ENCODE results near the gene AMN1.
A peak's percentile ranks its signal among the peaks of the same experiment; 100 is the strongest.
"Not testable (repeated sequence)": the region's sequence is repeated elsewhere in the genome, so short reads cannot be mapped to it uniquely, and the experiment has no call there.

Gene AMN1

DNA sequence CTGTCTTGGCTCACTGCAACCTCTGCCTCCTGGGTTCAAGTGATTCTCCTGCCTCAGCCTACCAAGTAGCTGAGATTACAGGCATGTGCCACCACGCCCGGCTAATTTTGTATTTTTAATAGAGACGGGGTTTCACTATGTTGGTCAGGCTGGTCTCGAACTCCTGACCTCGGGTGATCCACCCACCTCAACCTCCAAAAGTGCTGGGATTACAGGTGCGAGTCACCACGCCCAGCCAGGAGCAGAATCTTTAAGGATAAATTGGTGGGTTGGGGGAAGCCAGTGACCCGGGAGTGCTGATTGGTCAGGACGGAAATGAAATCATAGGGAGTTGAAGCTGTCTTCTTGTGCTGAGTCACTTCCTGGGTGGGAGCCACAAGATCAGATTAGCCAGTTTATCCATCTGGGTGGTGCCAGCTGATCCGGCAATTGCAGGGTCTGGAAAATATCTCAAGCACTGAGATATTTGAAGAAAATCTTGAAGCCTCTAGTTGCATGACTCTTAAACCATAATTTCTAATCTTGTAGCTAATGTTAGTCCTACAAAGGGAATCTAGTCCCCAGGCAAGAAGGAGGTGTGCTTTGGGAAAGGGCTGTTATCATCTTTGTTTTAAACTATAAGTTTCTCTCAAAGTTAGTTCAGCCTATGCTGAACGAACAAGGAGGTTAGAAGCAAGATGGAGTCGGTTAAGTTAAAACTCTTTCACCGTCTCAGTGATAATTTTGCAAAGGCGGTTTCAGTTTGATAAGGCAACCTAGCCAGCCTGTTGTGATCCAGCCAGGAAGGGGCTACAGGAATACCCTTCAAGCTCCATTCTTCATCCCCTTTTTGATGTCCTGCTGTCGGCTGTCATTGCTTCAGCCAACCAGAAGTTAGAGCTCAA, 5.0 kb upstream of the AMN1 start:
- not testable (repeated sequence) for DNase-seq (ENCODE audit: low read depth in 2 of 2)

DNA sequence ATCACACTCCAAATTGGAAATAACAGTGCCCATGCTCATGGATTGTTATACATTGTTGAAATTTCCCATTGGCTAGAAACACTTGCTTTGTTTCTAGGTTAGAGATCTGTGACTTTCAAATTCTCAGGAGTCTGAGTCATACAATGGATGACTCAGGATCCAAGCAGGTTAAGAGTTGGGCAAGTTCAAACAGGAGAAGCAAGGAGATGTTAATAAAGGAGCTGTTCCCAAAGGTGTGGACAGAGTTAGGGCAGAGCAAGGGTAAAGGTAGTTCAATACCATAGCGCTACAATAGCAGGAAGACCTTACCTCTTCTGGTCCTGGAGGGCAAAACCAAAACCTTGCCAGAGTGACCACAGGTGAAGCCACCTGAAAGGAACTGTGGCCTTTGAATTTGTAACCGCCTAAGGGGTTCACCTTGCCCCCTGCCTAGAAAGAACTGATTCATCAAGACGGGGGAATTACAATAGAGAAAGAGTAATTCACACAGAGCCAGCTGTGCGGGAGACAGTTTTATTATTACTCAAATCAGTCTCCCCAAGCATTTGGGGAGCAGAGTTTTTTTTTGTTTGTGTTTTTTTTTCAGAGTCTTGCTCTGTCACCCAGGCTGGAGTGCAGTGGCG, 4.2 kb upstream of the AMN1 start:
- DNase-seq (ENCODE audit: low read depth in 2 of 2) = peak in 1 of 2 experiments; percentile 15

DNA sequence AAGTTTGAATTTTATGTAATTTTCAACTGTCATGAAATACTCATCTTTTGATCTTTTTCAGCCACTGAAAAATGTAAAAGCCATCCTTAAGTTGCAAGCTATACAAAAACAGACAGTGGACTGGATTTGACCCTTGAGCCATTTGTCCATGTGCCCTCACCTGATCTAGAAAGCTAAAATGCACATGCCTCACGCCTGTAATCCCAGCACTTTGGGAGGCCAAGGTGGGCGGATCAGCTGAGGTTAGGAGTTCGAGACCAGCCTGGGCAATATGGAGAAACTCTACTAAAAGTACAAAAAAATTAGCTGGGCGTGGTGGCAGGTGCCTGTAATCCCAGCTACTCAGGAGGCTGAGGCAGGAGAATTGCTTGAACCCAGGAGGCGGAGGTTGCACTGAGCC, 2.4 kb upstream of the AMN1 start:
- DNase-seq (ENCODE audit: low read depth in 2 of 2) = not testable (repeated sequence)

DNA sequence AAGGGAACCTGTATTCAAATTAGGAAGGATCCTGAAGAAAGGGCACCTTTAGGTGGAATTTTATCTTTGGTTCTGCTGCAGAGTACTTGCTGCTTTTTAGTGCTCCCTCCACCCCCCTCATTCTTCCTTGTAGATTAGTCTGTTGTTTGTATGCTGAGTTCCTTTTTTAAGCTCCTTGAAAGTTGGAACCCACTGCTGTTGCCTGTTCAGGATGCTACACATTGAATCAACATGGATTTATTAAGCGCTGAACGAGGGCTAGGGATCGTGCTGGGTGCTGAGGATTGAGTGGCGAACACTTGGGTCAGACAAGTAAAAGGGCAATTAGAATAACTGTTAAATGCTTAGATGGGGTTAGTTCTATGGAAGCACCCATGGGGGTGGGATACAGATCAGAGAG, 884 bp upstream of the AMN1 start:
- no peak for DNase-seq (ENCODE audit: low read depth in 2 of 2)

DNA sequence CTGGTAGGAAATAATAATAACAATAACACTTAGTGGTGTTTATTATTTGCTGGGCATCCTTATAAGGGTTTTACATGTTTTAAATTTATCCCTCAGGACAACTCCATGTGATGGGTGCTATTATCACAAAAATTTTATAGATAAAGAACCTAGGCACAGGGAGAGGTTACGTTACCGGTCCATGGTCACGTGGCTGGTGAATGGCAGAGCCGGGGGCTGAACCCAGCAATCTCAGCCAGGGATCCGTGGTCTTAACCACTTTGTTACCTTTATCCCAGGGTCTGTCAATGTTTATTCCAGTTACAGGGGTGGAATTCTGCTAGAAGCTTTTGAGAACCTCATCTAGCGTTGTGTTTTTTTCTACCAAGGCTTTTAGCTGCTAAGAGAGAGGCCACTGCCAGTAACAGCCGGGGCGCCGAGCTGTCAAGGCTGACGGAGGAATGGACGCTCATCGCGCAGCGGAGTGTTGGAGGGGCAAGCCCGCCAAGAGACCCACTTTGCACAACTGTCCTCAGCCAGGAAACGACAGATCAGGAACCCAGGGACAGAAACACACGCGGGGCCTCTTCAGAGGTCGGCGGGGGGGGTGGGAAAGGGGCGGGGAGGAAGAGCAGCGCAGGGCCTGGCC, 418 bp downstream of the AMN1 start:
- DNase-seq (ENCODE audit: low read depth in 2 of 2) = no peak

DNA sequence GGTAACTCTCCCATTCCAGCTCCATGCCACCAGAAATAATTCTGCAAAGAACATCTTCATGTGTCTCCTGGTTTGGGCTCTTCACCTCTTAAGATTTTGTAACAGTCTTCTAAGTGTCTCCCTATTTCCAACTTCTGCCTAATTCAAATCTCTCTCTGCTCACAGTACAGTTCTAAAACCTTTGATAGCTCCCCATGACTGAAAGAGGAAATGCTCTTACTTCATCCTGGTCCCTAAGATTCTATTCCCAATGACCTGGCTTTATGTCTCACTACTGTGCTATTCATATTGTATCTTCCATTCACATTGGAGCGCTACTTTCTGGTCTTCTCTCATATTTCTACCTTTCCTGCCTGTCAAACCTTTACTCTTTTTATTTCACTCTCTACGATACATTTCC, 1.6 kb downstream of the AMN1 start:
- DNase-seq (ENCODE audit: low read depth in 2 of 2) = no peak

DNA sequence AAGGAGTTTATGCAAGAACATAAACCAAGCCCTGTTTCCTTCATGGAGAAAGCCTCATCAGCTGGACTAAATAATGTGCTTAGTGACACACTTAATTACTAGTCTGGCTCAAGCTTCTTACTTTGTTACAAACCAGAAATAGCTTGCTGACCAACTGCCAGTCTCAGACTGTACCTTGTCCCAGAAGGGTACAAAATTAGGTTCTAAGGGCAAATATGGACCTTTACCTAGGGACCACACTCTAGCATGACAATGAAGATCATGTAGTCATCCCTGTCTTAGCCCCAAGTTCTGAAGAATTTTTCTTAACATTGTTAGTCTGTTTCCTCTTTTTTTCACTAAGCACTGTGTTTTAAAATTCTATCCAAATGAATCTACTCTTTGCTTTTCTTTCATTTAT, 2.2 kb downstream of the AMN1 start:
- no peak for DNase-seq (ENCODE audit: low read depth in 2 of 2)

DNA sequence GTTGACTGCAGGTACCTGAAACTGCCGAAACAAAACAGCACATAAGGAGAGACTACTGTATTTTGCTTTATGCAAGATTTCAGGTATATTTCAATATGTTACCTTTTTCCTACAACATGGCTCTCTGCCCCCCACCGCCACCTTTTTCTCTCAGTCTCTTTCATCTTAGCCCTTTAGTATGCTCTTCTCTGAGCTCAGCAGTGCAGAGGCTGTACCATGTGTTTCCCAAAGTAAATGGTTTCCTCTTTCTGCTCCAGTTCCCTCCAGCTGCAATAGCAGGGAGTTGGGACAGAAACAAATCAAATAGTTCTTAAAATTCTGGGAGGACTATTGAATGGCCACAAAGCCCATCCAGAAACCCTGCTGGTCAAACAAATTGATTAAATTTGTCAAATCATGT, 4.3 kb downstream of the AMN1 start:
- DNase-seq (ENCODE audit: low read depth in 2 of 2) = no peak

DNA sequence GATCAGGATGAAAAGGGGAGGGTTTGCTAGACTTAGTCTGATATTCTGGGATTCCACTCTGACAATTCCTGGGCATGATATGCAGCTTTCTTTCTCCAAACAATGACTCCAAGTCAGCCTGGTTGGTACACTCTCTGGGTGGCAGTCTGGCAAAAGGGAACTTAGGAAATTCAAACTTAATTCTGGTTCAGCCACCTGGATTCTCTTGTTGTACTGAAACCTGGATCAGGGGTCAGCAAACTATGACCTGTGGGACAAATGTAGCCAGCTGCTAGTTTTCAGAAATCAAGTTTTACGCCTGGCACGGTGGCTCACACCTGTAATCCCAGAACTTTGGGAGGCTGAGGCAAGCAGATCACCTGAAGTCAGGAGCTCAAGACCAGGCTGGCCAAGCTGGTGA, 6.2 kb downstream of the AMN1 start:
- DNase-seq (ENCODE audit: low read depth in 2 of 2) = no peak

DNA sequence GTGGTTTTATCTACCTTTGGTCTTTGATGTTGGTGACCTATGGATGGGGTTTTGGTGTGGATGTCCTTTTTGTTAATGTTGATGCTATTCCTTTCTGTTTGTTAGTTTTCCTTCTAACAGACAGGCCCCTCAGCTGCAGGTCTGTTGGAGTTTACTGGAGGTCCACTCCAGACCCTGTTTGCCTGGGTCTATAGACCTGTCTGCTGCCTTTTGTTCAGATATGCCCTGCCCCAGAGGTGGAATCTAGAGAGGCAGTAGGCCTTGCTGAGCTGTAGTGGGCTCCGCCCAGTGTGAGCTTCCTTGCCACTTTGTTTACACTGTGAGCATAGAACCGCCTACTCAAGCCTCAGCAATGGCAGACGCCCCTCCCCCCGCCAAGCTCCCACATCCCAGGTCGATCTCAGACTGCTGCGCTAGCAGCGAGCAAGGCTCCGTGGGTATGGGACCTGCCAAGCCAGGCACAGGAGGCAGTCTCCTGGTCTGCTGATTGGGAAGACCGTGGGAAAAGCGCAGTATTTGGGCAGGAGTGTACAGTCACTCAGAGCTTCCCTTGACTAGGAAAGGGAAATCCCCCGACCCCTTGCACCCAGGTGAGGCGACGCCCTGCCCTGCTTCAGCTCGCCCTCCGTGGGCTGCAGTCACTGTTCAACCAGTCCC, 10.2 kb downstream of the AMN1 start:
- not testable (repeated sequence) for DNase-seq (ENCODE audit: low read depth in 2 of 2)

DNA sequence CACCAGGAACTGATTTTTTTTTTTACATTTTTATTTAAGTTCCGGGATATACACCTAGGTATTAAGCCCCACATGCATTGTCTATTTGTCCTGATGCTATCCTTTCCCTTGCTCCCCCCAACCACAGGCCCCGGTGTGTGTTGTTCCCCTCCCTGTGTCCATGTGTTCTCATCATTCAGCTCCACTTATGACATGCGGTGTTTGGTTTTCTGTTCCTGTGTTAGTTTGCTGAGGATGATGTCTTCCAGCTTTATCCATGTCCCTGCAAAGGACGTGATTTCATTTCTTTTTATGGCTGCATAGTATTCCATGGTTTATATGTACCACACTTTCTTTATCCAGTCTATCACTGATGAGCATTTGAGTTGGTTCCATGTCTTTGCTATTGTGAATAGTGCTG, 11.8 kb downstream of the AMN1 start:
- not testable (repeated sequence) for DNase-seq (ENCODE audit: low read depth in 2 of 2)

DNA sequence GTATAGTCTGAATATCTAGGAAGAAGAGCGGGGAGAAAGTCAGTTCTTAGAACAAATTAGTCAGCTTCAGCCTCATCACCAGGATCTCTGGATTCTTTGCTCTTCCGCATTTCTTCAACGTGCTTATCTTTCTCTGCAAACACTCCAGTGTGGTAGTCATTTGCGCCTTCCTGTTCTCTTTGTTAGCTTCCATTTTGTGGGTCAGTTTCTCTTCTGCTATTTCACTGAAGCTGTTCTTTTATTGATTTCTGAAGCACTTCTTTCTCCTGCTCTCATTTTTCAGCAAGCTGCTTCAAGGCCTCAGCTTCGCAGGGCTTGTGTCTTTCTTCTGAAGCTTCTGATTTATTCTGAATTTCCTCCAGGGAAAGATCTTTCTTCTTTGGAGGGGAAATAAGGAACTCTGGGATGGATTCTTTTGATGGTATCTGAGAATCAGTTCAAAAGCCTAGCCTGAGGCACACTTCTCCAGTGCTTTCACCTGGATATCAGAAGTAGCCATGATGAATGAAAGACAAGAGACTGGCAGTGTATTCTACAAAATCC, 13.5 kb downstream of the AMN1 start:
- DNase-seq (ENCODE audit: low read depth in 2 of 2) = no peak

DNA sequence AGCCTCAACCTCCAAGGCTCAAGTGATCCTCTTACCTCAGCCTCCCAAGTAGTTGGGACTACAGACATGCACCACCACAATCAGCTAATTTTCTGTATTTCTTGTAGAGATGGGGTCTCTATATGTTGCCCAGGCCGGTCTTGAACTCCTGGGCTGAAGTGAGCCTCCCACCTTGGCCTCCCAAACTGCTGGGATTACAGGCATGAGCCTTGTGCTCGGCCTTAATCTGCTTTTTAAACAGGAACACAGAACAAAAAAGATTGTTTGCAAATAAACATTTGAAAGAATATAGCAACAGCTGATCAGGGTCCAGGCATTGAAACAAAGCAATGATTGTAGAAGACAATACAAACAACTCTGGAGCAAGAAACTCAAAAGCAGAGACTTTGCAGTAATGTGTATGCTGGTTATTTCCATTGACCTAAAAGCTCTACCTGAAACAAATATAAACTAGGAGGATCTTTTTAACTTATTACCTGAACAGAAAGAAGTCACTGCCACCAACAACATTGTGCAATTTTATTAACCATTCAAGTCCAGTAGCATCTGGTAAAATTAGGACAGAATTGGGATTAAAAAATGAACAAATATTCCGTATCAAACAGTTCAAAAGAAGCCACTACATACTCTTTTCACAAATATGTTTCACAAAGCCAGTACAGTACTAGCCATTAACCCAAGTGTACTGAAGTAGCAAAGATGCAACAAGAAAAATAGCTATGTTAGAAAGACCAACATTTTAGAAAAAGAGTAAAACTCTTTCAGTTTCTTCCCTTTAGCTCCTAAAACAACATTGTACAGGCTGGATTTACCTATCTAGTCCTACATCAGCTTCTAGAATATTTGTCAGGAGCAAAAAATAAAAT, 14.2 kb downstream of the AMN1 start:
- DNase-seq (ENCODE audit: low read depth in 2 of 2) = no peak

DNA sequence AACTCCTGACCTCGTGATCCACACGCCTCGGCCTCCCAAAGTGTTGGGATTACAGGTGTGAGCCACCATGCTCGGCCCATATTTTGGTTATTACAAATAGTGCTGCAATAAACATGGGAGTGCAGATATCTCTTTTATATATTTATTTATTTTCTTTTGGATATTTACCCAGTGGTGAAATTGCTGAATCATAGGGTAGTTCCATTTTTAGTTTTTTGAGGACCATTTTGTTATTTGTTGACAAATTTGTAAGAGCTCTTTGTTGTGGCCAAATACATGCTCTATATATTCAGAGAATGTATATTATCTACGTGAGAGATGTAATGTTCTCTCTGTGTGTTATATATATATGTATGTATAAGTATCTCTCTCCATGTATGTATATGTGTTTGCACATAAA, 15.9 kb downstream of the AMN1 start:
- no peak for DNase-seq (ENCODE audit: low read depth in 2 of 2)

DNA sequence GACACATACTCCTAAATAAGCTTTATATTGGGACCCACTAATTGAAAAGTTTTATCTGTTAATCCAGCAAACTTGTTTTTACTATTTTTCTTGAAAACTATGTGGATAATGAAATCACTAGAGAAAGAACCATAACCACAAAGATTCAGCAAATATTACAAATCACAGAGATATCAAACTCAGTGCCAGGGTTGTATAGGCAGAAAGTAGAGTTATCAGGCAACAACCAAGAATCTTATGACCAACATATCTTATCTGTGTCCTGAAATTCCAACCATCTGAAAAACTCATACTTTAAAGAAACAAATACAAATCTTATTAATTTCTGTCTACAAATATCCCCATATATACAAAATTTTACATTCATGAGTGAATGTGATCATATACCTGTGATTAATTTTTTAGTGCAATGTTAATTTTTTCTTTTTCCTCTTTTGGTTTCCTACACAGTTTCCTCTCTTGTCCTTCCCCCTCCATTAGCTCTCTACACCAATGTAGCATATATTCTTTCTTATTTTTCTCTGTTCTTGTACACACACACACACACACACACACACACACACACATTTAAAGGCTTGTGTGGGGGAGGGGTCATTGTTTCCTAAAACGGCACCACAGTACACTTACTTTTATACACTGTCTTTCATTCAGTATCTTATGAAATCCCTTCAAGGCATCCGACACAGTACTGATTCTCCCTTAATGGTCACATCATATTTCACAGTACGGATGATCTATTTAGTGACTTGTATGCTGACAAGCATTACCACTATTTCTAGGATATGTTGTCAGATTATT, 18.6 kb downstream of the AMN1 start:
- DNase-seq (ENCODE audit: low read depth in 2 of 2) = no peak

DNA sequence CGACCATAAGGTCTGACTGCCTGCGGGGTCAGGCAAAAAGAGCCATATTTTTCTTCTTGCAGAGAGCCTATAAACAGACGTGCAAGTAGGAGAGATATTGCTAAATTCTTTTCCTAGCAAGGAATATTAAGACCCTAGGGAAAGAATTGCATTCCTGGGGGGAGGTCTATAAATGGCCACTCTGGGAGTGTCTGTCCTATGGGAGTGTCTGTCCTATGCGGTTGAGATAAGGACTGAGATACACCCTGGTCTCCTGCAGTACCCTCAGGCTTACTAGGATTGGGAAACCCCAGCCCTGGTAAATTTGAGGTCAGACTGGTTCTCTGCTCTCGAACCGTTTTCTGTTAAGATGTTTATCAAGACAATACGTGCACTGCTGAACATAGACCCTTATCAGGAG, 20.7 kb downstream of the AMN1 start:
- not testable (repeated sequence) for DNase-seq (ENCODE audit: low read depth in 2 of 2)

DNA sequence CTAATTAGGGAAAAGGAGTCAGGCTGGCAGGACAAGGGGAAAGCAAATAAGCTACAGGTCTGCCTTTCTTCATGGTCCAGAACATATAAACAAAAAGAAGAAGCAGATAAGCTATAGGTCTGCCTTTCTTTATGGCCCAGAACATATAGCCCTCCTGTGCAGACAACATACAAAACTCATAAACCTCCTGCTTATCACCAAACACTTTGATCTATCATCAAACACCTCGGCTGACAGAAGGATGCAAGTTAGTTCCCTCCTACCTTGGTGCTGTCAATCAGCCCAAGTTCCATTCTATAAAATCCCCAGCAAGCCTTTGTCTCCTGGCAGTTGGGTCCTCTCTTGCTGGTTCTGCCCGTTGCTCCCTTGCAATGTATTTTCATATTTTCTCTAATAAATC, 23.2 kb downstream of the AMN1 start:
- no peak for DNase-seq (ENCODE audit: low read depth in 2 of 2)

DNA sequence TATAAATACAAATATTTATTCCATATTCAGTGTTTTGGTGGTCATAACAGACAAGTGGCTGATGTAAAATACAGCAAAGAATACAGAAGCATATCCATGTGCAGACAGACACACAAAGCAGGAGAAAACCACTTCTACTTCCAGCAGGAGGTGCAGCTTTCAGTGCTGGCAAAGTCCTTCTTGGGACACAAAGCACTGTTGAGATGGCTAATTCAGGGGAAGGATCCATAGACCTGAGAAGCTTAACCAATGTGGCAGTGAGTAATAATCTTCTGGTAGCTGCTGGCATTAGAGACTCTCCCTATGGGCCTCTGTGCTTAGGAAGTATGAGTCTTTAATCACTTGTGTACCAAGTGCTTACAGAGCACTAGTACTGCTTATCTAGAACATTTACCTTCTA, 26.8 kb downstream of the AMN1 start:
- no peak for DNase-seq (ENCODE audit: low read depth in 2 of 2)

DNA sequence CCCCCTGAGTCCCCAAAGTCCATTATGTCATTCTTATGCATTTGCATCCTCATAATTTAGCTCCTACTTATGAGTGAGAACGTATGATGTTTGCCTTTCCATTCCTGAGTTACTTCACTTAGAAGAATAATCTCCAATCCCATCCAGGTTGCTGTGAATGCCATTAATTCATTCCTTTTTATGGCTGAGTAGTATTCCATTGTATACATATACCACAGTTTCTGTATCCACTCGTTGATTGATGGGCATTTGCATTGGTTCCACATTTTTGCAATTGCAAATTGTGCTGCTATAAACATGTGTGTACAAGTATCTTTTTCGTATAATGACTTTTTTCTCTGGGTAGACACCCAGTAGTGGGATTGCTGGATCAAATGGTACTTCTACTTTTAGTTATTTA, 38.9 kb downstream of the AMN1 start:
- not testable (repeated sequence) for DNase-seq (ENCODE audit: low read depth in 2 of 2)

DNA sequence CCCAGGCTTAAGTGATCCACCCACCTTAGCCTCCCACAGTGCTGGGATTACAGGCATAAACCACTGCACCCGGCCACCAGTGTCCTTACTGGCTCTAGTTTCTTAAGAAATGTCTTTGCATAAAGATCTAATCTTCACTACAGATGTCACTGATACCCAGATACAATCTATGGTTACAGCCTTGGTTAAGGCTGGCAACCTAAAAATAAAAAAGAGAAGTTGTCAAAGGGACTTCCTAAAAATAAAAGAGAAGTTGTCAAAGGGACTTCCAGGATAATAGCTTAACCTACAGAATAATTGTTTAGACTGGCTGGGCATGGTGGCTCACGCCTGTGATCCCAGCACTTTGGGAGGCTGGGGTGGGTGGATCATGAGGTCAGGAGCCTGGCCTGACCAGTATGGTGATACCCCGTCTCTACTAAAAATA, 41.7 kb downstream of the AMN1 start:
- no peak for DNase-seq (ENCODE audit: low read depth in 2 of 2)
